ENCODE results near the gene PAX7.

Gene PAX7

DNA sequence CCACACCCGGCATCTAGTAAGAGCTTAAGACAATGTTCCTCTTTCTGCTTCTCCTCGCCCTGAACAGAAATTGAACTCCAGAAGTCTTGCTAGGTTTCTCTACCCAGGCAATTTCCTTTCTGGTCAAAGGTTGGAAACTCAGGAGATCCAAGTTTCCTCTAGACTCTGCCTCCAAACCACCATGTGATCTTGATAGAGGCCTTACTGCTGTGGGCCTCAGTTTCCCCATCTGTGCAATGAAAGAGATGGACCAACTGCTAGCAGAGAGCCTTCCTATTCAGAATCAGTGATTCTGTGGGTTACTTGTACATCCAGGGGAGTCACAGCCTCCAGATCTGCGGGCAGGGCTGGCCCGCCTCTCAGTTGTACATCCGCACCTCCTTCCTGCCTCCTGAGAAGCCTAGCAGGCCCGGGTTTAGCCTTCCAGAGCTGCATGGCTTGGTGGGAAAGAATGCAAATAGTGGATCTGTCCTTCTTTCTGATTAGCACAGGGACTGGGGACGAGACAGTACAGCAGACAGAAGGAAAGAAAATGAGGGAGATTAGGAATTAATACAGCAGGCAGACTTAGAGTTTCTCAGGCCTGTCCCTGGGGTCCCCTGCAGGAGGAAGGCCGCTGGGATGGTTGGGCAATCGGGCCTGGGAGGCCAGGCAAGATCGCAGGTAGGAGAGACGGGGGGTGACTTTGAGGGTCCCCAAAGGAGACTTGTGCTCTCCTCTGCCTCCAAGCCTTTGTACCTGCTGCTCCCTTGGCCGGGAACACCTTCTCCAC, 83.9 kb downstream of the PAX7 start:
- no peak for DNase-seq (ENCODE audit: low read depth in 1 of 2, low spot score in 1 of 2)
- in situ Hi-C loops (cut with HindIII; ENCODE audit: low pct_unique_long_range_greater_than_20kb, low sequenced_read_pairs) = no loop called here
- TF ChIP-seq JUND (IDR thresholded peaks at IDR 0.05; ENCODE audit: low read depth) = no peak

DNA sequence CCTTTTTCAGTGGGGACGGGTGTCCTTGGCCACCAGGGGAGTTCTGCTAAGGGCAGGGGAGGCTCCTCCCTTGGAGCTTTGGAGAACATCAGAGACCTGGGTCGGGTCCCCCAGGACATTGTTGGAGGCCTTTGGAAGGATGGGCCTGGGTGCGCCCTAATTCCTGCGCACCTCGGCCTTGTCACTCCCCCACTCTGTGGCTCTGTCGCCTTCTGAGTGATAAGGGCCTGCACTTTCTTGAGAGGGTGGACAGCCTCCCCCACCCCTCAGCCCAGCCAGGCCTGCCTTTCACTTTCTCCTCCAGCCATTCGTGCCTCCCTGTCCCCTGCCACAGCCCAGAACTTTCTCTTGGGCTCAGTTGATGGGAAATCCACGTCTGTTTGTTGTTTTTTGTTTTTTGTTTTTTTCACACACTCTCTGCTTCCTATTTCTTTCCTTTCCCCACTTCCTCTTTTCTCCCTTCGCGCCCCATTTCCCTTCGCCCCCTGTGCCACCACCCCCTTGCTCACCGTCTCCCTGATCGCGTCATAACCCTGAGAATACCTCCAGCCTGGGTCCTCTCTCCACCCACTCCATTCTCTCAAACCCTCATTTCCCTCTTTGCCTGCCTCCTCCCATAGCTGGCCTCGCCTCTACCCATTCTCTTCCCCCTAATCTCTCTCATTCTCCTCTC, 85.6 kb downstream of the PAX7 start:
- in situ Hi-C loops (cut with HindIII; ENCODE audit: low pct_unique_long_range_greater_than_20kb, low sequenced_read_pairs) = no loop called here

DNA sequence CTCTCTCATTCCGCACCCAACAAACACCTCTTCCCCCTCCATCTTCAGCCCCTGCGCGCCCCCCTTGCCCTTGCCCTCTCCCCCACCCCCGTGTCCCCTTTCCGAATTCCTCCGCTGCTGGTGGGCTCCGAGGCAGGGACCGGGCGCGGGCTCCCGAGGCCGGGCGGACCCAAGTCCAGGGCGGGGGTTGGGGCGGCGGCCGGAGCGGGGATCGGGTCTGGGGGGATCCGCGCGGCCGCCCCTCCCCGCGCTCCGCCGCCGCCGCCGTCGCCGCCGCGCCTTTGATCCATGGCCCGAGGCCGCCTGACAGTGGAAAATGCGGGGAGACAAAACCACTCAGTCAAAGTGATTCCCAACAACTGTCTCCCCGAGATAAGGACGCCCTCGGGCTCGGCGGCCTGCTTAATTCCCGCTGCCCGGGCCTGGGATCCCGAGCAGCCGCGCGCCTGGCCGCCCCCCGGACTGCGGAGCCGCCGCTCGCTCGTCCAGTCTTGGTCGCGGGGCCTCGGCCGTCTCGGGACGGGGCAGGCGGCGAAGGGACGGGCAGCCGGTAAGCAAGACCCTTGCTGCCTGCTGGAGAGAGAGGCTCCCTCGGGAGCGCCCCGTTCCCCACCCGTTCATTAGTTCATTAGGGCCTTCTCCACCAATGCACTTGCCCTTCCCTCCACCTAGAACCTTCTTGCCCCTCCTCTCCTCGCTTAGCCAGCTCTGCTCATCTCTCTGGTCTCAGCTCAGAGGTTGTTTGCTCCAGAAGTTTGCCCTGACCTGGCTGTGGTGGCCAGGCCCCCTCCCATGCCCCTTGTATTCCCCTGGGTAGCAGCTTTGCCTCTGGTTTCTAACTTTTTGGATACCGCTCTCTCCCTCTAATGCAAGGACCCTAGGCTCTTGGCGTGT, 86.4 kb downstream of the PAX7 start:
- DNase-seq (ENCODE audit: low read depth in 1 of 2, low spot score in 1 of 2) = no peak
- in situ Hi-C loops (cut with HindIII; ENCODE audit: low pct_unique_long_range_greater_than_20kb, low sequenced_read_pairs) = no loop called here

More for the DNA sequence above, 85.6 kb downstream of the PAX7 start:
- TF ChIP-seq JUND (IDR thresholded peaks at IDR 0.05; ENCODE audit: low read depth) = no peak
- DNase-seq (ENCODE audit: low read depth in 1 of 2, low spot score in 1 of 2) = no peak

DNA sequence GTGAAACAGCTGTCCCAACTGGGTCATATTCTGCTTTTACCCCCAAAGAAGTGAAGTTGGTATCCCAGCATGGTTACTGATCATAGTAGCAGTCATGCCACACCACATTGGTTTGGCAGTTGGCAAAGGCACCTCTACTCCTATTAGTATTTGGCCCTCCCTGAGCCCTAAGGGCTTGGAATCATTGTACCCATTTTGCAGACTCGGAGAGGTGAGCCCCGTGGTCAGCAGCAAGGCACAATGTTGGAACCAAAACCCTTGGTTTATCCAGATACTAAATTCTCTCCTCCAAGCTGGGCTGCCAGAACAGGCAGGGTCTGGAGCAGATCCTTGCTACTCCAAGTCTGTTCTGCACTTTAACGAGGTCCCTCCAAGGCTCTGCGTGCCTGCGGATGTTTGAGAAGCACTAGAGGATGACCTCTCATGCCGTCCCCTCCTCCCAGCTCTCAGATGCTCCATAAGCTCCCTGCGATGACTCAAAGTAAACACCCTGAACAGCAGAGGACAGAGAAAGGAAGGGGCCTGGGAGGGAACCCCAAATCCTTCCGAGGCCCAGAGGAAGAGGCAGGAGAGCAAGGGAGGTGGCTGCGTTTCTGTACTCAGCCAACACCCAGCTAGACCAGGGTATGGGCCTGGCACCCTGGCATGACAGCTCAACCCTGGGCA, 89.3 kb downstream of the PAX7 start:
- DNase-seq (ENCODE audit: low read depth in 1 of 2, low spot score in 1 of 2) = no peak
- in situ Hi-C loops (cut with HindIII; ENCODE audit: low pct_unique_long_range_greater_than_20kb, low sequenced_read_pairs) = no loop called here
- TF ChIP-seq JUND (IDR thresholded peaks at IDR 0.05; ENCODE audit: low read depth) = no peak

More for the DNA sequence above, 86.4 kb downstream of the PAX7 start:
- no peak for TF ChIP-seq JUND (IDR thresholded peaks at IDR 0.05; ENCODE audit: low read depth)

DNA sequence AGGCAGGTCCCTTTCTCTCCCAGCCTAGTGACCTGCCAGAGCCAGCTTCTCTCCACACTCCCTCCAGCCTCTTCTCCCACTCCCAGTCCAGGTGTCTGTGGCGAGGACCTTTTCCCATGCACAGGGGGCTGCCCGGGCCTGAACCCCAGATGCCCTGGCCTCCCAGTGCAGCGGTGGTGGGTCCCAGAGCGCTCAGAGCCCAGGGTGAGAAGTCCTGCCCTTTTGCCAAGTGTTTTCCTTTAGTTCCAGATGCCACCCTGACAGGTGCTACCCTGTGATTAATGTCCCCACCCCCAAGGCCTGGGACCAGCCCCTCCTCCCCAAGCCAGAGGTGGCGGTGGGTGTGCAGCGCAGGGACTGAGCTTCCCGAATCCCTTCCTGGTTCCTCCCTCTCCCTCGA, 90.4 kb downstream of the PAX7 start:
- no peak for TF ChIP-seq JUND (IDR thresholded peaks at IDR 0.05; ENCODE audit: low read depth)
- in situ Hi-C loops (cut with HindIII; ENCODE audit: low pct_unique_long_range_greater_than_20kb, low sequenced_read_pairs) = no loop called here
- DNase-seq (ENCODE audit: low read depth in 1 of 2, low spot score in 1 of 2) = no peak

DNA sequence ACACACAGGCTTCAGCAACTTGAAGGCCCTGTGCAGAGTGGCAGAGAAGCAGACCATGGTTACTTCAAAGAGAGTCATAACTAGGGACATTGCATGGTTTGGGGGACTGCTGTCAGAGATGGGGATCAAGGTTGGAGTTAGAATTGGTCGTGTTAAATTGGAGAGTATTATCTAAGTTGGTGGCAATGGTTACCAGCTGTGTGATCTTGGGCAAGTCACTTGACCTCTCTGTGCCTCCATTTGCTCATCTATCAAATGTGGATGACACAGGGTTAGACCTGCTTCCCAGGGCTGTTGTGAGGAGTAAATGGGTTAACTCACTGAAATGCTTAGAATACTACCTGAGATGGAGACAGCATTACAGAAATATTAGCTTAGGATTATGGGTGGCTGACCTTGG, 91.1 kb downstream of the PAX7 start:
- TF ChIP-seq JUND (IDR thresholded peaks at IDR 0.05; ENCODE audit: low read depth) = no peak
- in situ Hi-C loops (cut with HindIII; ENCODE audit: low pct_unique_long_range_greater_than_20kb, low sequenced_read_pairs) = no loop called here
- no peak for DNase-seq (ENCODE audit: low read depth in 1 of 2, low spot score in 1 of 2)

DNA sequence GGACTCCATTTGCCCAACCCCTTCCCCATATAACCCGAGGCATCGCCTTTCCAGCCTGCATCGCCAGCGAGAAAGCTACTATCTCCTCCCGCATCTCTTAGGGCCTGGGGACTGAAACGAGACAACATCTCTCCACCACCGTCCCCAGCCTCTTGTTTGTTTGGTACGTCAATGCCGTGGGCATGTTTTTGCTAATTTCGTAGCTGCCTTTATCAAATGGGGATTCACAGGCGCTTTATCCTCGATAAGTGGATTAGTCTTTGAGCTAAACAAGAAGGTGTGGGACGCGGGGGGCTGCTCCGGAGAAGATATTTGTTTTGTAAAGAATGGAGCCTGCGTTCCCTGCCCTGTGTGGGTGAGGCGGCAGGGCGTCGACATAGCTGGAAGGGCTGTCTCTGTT, 91.6 kb downstream of the PAX7 start:
- no peak for DNase-seq (ENCODE audit: low read depth in 1 of 2, low spot score in 1 of 2)
- TF ChIP-seq JUND (IDR thresholded peaks at IDR 0.05; ENCODE audit: low read depth) = no peak
- in situ Hi-C loops (cut with HindIII; ENCODE audit: low pct_unique_long_range_greater_than_20kb, low sequenced_read_pairs) = no loop called here

DNA sequence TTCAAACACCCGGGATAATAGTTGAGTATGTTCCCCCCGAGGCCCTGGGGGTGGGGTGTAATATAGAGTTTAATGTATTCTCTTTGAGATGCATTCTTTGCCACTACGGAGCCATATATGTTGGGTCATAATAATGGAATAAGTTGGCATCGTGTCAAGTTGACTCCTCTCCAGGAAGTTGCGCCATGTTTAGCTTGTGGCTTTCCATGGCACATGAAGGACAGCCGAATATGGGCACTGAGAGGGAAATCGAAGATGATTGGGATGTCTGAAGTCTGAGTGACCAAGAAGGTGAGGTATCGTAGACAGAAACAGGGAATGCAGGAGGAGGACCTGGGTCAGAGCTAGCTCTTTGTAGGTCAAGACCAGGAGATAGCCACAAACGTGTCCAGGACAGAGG, 92.6 kb downstream of the PAX7 start:
- no peak for TF ChIP-seq JUND (IDR thresholded peaks at IDR 0.05; ENCODE audit: low read depth)
- in situ Hi-C loops (cut with HindIII; ENCODE audit: low pct_unique_long_range_greater_than_20kb, low sequenced_read_pairs) = no loop called here
- no peak for DNase-seq (ENCODE audit: low read depth in 1 of 2, low spot score in 1 of 2)

DNA sequence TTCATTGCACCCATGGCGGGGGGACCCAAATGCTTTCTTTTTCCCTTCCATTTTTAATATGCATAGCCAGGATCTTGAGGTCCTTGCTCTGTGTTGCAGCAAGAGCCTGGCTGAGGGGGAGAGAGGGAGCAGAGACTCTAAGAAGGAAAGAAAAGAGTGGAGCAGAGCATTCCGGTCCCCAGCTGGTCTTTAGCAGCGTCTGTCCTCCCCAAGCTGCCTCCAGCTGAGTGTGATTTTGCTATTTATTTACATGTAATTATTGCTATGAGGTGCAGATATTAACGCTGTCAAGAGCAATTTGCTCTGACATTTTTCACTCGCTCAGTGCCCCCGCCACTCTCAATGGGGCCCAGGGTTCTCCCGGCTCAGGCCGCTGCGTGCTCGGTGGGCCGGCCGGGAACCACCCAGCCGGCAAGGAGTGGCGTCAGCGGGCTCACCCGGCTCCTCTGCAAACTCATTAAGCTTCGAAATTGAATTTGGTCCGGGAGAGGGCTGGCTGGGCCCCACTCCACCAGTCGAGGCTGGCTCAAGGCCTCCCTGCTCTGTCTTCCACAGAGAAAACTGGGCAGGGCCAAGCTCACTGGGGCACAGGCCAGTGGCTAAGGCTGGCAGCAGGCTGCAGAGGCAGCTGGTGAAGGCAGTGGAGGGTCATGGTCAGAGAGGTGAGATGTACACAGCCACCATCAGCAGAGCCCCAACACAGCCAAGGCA, 93.2 kb downstream of the PAX7 start:
- no peak for DNase-seq (ENCODE audit: low read depth in 1 of 2, low spot score in 1 of 2)
- no peak for TF ChIP-seq JUND (IDR thresholded peaks at IDR 0.05; ENCODE audit: low read depth)
- in situ Hi-C loops (cut with HindIII; ENCODE audit: low pct_unique_long_range_greater_than_20kb, low sequenced_read_pairs) = no loop called here

DNA sequence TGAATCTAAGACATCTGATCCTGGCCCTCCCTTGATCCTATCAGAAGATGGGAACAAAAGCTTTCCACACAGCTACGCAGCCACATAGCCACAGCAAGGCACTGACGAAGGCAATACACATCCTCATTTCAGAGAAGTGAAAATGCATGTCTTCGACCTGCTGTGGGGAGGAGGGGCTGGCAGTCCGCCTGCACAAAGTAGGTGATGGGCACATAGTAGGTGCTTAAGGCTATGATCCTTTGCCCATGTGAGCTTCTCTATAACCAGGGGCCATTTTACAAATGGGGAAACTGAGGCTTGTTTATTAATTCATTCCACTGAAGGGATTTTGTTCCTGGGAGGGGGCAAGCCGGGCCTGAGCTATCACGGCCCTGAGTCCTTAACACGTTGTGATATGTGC, 94.2 kb downstream of the PAX7 start:
- no peak for TF ChIP-seq JUND (IDR thresholded peaks at IDR 0.05; ENCODE audit: low read depth)
- in situ Hi-C loops (cut with HindIII; ENCODE audit: low pct_unique_long_range_greater_than_20kb, low sequenced_read_pairs) = no loop called here
- no peak for DNase-seq (ENCODE audit: low read depth in 1 of 2, low spot score in 1 of 2)

DNA sequence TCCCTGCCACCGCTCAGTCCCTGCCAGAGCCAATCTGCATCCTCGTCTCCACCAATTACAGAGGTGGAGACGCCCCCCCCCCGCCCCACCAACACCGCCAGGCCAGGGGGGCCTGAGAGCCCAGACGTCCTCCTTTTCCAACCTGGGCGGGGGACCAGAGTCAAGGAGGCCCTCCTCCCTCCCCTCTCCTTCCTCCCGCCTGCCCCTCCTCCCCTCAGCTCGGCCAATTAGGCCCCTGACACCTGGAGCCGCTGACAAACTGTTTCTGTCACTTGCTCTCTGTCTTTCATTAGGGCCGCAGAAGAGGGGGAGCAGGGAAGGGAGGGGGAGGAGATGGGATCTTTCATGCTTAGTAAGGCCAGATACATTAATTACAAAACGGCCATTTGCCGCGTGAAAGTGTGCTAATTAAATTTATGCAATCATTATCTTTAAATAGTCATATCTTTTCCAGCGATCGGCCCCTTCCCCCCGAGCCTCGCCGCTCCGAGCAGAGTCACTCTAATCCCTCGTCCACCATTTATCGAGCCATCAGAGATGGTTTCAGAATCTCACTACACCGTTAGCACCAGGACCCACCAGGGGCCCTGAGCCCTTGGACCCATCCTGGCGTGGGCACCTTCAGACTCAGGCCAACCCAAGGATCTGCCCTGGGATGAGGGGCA, 94.7 kb downstream of the PAX7 start:
- no peak for DNase-seq (ENCODE audit: low read depth in 1 of 2, low spot score in 1 of 2)
- no peak for TF ChIP-seq JUND (IDR thresholded peaks at IDR 0.05; ENCODE audit: low read depth)
- in situ Hi-C loops (cut with HindIII; ENCODE audit: low pct_unique_long_range_greater_than_20kb, low sequenced_read_pairs) = no loop called here

Data from T47D (cell line).